B cell (primary cell): ENCODE measurements around the gene SLC52A1.
"Not testable (repeated sequence)": the region's sequence is repeated elsewhere in the genome, so short reads cannot be mapped to it uniquely, and the experiment has no call there.

Experiments
- EZH2 ChIP-seq: IDR thresholded peaks from 2 replicates; pipeline ENCODE4 v1.6.1; 2012; ENCODE audit warnings: borderline replicate concordance, low read depth, mild to moderate bottlenecking, moderate library complexity, low read length; ENCODE audit not compliant: insufficient read depth, poor library complexity, severe bottlenecking
- TF ChIP-seq, protein P1 (sequence below): fragments of 200-600 bp; IDR thresholded peaks from one replicate; pipeline ENCODE4 v1.8.0; 2022; ENCODE audit warnings: antibody characterized with exemption, mild to moderate bottlenecking

GRCh38 chr17:5077275-5077674, 42.0 kb upstream of the SLC52A1 start:
- TF ChIP-seq, protein P1, sequence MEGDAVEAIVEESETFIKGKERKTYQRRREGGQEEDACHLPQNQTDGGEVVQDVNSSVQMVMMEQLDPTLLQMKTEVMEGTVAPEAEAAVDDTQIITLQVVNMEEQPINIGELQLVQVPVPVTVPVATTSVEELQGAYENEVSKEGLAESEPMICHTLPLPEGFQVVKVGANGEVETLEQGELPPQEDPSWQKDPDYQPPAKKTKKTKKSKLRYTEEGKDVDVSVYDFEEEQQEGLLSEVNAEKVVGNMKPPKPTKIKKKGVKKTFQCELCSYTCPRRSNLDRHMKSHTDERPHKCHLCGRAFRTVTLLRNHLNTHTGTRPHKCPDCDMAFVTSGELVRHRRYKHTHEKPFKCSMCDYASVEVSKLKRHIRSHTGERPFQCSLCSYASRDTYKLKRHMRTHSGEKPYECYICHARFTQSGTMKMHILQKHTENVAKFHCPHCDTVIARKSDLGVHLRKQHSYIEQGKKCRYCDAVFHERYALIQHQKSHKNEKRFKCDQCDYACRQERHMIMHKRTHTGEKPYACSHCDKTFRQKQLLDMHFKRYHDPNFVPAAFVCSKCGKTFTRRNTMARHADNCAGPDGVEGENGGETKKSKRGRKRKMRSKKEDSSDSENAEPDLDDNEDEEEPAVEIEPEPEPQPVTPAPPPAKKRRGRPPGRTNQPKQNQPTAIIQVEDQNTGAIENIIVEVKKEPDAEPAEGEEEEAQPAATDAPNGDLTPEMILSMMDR = not testable (repeated sequence)
- TF ChIP-seq EZH2 = not testable (repeated sequence)
